ENCODE results near the gene SNX8.

- no peak for TF ChIP-seq RFX5 (IDR thresholded peaks at IDR 0.05)
- no peak for TF ChIP-seq CTCF (IDR thresholded peaks at IDR 0.05)
- TF ChIP-seq RCOR1 (IDR thresholded peaks at IDR 0.05; ENCODE audit: low read depth, low read length) = no peak
Observed at GRCh38 chr7:2309889-2310331, 4.3 kb downstream of the SNX8 start.

Measured in A549 (cell line).